Measurements from ENCODE around the gene ALG13. TPM values are rescaled to one million over a fixed set of nuclear protein-coding genes. Genes with fewer than 3 reads are reported as not detected.
"Not testable (repeated sequence)": the region's sequence is repeated elsewhere in the genome, so short reads cannot be mapped to it uniquely, and the experiment has no call there.

ALG13 gene
- total RNA-seq (2014; rRNA removed; shearing (Covaris generic); ENCODE audit: low replicate concordance), result 32.0 and 42.1 TPM in 2 replicates

DNA sequence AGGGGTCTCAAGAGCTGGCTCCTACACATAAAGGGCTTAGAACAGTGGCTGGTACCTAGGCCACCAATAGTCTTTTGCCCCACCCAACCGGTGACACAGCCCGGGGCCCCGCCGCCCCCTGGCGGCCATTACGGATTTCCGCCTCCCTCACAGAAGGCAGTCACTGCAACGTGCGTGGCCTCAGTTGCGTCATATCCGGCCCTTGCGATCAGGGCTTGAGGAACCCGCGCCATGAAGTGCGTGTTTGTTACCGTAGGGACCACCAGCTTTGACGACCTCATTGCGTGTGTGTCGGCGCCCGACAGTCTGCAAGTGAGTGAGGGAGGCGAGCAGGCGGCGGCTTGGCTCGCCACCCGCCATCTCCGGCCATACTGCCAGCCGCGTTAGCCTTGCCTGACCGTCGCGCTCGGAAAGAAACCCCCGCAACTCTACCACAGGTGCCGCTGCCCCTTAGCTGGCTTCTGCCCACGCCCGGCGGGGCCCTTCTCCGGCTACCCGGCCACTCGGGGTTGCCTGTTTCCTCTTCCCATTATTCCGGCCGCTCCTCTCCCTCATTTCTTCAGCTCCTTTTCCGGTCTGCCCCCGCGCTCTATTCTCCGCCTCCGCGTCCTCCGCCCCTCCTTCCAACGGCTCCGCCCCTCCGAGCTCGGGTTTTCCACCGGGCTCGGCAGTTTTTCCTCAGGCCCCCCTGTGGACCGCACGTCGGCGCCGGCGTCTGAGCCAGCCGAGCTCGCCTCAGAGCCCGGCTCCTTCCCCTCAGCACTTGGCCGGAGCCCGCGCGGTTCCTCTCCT is at the start of gene ALG13:
Gene ALG13 (plus strand): TSS at position 183 of the 792 bp plus-strand sequence. CDS start 49 bp downstream, at position 232.
- peak within 1 kb of the TSS; percentile 95 for H3K4me3 ChIP-seq
- DNase-seq, result peak; percentile 89
- H3K9me3 ChIP-seq, result no peaks in the 10 kb centered on the region
- no peaks in the 10 kb centered on the region for H3K27me3 ChIP-seq
- H3K36me3 ChIP-seq, result peaks cover 14% of the 10 kb centered on the region

DNA sequence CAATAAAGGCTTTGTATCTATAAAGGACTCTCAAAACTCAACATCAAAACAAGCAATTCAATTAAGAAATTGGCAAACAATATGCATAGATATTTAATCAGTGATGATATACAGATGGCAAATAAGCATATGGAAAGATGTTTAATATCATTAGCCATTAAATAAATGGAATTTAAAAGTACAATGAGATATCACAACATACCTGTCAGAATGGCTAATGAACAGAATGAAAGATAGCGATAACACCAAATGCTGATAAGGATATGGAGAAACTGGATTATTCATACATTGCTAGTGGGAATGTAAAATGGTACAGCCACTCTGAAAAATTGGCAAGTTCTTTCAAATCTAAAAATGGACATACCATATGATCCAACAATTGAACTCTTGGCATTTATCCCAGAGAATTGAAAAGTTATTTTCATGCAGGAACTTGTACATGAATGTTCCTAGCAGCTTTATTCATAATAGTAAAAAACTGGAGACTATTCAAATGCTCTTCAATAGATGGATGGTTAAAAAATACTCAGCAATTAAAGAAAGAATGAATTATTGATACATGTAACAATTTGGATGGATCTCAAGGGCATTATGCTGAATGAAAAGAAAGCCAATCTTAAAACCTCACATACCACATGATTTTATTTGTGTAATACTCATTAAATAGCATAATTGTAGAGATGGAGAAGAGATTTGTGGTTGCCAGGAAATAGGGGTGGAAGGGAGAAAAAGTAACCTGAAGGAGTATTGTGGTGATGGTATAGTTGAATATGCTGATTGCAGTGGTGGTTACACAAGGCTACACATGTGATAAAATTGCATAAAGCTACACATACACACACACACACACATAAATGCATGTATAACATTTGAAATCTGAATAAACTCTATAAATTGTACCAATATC is 45.9 kb upstream of the ALG13 start:
- Histone ChIP-seq H3K36me3 (no peaks in the 10 kb centered on the region), H3K4me3 (no peak overlapping the region), H3K27me3 (no peaks in the 10 kb centered on the region), H3K9me3 (no peaks in the 10 kb centered on the region)
- DNase-seq, result no peak

DNA sequence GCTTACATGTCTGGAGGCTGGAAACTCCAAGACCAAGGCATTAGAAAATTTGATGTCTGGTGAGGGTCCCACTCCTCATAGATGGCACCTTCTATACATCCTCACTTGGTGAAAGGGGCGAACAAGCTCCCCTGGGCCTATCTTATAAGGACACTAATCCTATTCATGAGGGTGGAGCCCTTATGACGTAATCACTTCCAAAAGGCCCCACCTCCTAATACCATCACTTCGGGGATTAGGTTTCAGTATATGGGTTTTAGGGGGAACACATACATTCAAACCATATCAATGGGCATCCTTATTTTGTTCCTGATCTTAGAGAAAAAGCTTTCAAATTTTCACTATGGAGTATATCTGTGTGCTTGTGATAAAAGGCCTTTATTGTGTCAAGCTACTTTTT is 39.0 kb upstream of the ALG13 start:
- H3K27me3 ChIP-seq, result no peaks in the 10 kb centered on the region
- DNase-seq, result no peak
- H3K4me3 ChIP-seq, result no peak overlapping the region
- no peaks in the 10 kb centered on the region for H3K36me3 ChIP-seq
- no peaks in the 10 kb centered on the region for H3K9me3 ChIP-seq

DNA sequence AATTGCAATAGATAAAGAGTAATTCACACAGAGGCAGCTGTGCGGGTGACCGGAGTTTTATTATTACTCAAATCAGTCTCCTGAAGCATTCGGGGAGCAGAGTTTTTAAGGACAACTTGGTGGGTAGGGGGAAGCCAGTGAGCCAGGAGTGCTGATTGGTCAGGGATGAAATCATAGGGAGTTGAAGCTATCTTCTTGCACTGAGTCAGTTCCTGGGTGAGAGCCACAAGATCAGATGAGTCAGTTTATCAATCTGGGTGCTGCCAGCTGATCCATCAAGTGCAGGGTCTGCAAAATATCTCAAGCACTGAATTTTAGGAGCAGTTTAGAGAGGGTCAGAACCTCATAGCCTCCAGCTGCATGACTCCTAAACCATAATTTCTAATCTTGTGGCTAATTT is 35.8 kb upstream of the ALG13 start:
- not testable (repeated sequence) for H3K27me3 ChIP-seq, H3K4me3 ChIP-seq, H3K36me3 ChIP-seq, DNase-seq, H3K9me3 ChIP-seq

DNA sequence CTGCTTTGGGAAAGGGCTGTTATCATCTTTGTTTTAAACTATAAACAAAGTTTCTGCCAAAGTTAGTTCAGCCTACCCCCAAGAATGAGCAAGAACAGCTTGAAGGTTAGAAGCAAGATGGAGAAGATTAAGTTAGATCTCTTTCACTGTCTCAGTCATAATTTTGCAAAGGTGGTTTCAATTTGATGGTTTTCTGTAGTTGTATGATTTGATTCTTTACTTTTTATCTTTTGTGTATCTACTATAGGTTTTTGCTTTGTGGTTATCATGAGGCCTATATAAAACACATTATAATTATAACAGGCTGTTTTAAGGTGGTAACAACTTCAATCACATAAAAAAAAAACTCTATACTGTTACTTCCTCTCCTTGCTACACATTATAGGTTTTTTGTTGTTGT is 35.4 kb upstream of the ALG13 start:
- no peak for DNase-seq
- H3K9me3 ChIP-seq, result no peaks in the 10 kb centered on the region
- no peaks in the 10 kb centered on the region for H3K36me3 ChIP-seq
- H3K4me3 ChIP-seq, result no peak overlapping the region
- no peaks in the 10 kb centered on the region for H3K27me3 ChIP-seq

DNA sequence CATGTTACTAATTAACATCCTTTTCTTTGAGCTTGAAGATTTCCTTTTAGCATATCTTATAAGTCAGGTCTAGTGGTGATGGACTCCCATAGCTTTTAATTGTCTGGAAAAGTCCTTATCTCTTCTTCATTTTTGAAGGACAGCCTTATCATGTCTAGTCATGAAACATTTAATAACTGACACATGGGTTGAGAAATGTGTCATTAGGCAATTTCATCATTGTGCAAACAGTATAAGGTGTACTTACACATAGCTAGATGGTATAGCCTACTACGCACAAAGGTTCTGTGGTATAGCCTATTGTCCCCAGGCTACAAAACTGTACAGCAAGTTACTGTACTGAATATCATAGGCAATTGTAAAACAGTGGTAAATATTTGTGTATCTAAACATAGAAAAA is 34.5 kb upstream of the ALG13 start:
- Histone ChIP-seq H3K36me3 (no peaks in the 10 kb centered on the region), H3K9me3 (no peaks in the 10 kb centered on the region), H3K4me3 (no peak overlapping the region), H3K27me3 (no peaks in the 10 kb centered on the region)
- no peak for DNase-seq

DNA sequence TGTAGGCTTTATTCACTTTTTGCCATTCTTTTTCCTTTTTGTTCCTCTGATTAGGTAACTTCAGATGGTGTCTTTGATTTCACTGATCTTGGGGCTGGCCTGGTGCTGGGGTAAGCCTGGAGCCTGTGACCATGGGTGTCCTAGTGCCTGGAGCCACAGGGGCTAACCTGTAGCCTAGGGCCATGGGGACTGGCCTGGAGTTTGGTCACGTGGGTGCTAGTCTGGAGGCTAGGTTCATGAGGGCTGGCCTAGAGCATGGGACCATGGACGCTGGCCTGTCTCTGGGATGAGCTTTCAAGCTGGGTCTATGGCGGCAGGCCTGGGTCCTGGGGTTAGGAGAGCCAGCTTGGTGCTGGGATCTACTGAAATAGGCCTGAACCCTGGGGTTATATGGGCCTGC is 32.2 kb upstream of the ALG13 start:
- H3K4me3 ChIP-seq, result no peak overlapping the region
- H3K9me3 ChIP-seq, result no peaks in the 10 kb centered on the region
- no peak for DNase-seq

DNA sequence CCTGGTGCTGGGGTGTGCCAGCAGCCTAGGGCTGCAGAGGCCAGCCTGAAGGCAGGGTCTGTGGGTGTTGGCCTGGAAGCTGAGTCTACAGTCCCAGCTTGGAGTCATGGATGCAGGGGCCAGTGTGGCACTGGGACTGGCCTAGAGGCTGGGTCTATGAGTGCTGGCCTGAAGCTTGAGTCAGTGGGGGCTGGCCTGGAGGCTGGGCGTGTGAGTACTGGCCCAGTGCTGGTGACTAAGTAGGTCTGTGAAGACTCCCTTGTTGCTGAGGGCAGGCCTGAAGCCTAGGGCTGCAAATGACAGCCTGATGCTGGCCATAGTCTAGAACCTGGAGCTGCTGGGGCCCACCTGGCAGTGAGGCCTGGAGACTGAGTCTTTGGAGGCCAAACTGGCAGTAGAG is 31.3 kb upstream of the ALG13 start:
- Histone ChIP-seq H3K27me3 (no peaks in the 10 kb centered on the region), H3K9me3 (no peaks in the 10 kb centered on the region), H3K4me3 (no peak overlapping the region), H3K36me3 (no peaks in the 10 kb centered on the region)
- no peak for DNase-seq

More for the DNA sequence above, 32.2 kb upstream of the ALG13 start:
- Histone ChIP-seq H3K27me3 (no peaks in the 10 kb centered on the region), H3K36me3 (no peaks in the 10 kb centered on the region)

DNA sequence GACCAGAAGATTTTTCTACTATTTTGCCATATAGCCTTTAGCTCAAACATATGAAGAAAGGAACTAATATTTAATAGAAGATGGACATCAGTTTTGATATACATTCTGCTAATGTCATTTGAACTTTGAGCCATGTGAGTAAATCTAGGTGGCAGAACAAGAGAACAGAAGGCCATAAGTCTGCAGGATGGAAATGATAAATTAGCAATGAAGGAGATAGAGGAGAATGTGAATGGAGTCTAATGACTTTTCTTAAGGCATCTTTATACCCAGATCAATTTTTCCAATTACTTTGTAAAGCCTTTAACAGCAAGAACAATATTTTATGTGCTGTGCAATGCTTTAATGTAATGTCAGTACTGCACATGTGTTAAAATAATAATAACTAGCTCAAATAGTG is 30.1 kb upstream of the ALG13 start:
- H3K4me3 ChIP-seq, result no peak overlapping the region
- no peaks in the 10 kb centered on the region for H3K36me3 ChIP-seq
- DNase-seq, result no peak
- no peaks in the 10 kb centered on the region for H3K9me3 ChIP-seq
- H3K27me3 ChIP-seq, result no peaks in the 10 kb centered on the region

DNA sequence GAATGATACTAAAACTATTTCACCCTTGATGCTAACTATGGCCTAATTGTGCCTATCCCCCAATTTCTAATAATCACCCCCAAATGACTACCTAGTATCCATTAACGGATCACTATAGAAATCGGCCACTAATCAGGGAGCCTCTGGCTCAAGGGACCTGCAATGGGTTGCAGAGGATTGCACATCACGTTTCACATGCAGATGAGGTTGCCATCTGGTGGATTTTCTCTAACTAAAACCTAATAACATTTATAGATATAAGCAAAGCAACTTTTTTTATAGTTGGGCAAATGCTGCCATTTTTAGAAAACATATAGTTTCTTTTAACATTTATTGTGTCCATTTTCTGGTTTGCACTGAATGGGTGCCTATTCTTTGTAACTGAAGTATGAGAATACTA is 28.3 kb upstream of the ALG13 start:
- no peaks in the 10 kb centered on the region for H3K27me3 ChIP-seq
- DNase-seq, result no peak
- no peaks in the 10 kb centered on the region for H3K9me3 ChIP-seq
- H3K4me3 ChIP-seq, result no peak overlapping the region
- H3K36me3 ChIP-seq, result no peaks in the 10 kb centered on the region

DNA sequence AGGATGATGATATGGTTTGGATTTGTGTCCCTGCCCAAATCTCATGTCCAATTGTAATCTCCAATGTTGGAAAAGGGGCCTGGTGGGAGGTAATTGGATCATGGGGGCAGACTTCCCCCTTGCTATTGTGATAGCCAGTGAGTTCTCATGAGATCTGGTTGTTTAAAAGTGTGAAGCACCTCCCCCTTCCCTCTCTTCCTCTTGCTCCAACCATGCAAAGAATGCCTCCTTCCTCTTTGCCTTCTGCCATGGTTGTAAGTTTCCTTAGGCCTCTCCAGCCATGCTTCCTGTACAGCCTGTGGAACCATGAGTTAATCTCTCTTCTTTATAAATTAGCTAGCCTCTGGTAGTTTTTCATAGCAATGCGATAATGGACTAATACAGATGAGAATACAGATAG is 19.7 kb upstream of the ALG13 start:
- Histone ChIP-seq H3K36me3 (no peaks in the 10 kb centered on the region), H3K4me3 (no peak overlapping the region), H3K27me3 (no peaks in the 10 kb centered on the region), H3K9me3 (no peaks in the 10 kb centered on the region)
- DNase-seq, result no peak

DNA sequence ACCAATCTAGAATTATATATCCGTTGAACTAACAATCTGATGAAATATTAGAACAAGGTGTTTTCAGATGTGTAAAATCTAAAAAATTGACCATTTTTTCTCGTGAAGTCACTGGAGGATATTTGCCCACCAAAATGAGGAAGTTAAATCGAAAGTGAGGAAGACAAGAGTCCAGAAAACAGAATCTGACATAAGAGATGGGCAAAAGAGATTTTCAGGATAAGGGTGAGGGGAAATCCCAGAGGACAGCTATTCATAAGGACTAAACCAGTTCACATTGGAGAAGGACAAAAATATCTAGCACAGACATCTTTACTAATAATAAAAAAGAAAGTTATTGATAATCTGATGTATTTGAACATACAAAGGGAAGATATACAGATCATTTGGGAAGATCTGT is 18.7 kb upstream of the ALG13 start:
- no peak for DNase-seq
- Histone ChIP-seq H3K36me3 (no peaks in the 10 kb centered on the region), H3K4me3 (no peak overlapping the region), H3K27me3 (no peaks in the 10 kb centered on the region), H3K9me3 (no peaks in the 10 kb centered on the region)

DNA sequence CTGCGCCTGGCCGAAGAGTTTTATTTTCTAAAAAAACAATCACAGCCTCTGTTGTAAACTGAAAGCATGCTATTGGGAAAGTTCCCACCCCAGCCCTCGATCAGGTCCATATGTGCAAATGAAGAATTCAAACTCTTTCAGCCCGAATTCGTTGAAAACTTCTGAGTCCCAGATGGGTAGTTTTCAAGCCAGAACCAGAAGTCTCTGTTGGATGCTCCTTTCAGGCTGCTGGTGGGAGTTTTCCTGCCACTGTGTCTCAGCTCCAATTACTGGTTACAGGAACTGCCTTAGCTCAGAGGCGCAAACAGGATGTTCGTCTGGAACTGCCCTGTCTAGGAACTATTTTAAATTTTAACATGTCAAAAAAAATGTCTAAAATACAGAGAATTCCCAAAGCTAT is 9.3 kb upstream of the ALG13 start:
- DNase-seq, result no peak
- Histone ChIP-seq H3K36me3 (no peaks in the 10 kb centered on the region), H3K9me3 (no peaks in the 10 kb centered on the region), H3K27me3 (no peaks in the 10 kb centered on the region), H3K4me3 (no peak overlapping the region)

DNA sequence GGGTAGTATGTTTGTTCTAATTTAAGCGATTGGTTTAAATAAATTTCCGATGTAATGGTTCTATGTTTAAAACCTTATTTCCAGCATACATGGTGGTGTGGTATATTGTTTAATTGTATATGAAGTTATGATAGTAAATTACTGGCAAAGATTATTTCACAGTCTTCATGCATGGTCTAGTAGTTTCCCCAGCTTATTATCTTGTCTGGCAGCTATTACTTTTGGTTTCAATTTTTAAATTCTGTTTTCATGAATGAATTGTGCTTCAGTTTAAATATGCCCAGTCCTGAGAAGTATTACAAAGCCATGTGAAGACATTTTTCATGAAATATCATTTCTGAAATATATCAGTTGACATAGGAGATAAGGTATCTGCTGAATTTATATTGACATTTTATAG is 6.3 kb downstream of the ALG13 start:
- no peak for DNase-seq
- no peaks in the 10 kb centered on the region for H3K27me3 ChIP-seq
- no peak overlapping the region for H3K4me3 ChIP-seq
- H3K36me3 ChIP-seq, result peaks cover 28% of the 10 kb centered on the region
- H3K9me3 ChIP-seq, result no peaks in the 10 kb centered on the region

DNA sequence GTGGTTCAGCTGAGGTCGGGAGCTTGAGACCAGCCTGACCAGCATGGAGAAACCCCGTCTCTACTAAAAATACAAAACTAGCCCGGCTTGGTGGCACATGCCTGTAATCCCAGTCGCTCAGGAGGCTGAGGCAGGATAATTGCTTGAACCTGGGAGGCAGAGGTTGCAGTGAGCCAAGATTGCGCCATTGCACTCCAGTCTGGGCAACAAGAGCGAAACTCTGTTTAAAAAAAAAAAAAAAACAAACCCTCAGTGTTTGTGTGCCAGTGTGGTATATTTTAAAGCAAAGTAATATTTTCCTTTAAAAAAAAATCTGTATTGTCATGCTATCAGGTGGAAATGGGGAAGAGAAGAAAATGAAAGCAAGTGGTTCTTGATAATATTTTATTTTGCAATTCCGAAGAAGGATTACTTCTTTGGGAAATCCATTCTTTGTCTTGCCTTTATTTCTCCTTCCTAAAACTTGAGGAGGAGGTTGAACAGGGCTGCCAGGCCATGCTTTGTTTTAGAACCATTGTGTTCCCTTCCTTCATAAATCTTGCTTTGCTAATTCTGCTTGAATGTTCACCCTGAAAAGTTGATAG is 14.4 kb downstream of the ALG13 start:
- Histone ChIP-seq H3K4me3 (no peak overlapping the region), H3K9me3 (no peaks in the 10 kb centered on the region), H3K27me3 (no peaks in the 10 kb centered on the region), H3K36me3 (no peaks in the 10 kb centered on the region; the same call in 1 of the 2 replicates)
- no peak for DNase-seq

DNA sequence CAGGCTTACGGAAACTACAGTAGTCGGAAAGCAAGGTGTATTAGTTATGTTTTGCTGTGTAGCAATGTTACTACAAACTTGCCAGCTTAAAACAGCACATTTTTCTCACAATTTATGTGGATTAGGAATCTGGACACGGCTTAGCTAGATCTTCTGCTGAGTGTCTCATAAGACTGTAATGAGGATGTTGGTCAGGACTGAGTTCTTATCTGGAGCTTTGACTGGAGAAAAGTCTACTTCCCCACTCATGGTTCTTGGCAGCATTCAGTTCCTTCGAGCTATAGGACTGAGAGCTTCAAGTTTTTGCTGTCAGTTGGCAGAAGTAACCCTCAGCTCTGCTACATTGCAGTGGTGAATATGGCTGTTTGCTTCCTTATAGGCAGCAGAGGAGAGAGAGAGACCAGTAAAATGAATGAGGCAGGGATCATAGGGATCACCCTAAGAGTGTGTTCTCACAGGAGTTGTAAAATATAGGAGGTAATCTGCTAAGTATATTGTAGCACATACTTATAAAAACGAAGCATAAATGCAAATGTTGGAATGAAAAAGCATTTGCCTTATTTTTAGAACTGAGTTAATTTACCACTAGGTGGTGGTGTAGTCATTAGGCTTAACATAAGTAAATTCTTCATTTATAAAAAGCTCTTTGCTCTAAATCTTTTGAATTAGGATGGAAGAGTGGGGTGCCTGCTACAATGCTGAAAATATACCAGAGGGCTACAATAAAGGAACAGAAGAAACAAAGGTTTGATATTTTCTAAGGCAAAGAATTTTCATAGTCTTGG is 38.6 kb downstream of the ALG13 start:
- no peaks in the 10 kb centered on the region for H3K27me3 ChIP-seq
- no peaks in the 10 kb centered on the region for H3K9me3 ChIP-seq
- H3K36me3 ChIP-seq, result peaks cover 11% of the 10 kb centered on the region; the same call in 1 of the 2 replicates
- no peak for DNase-seq
- H3K4me3 ChIP-seq, result no peak overlapping the region

Data from MG63 (cell line).